Measurements from ENCODE around the gene SEC16B.
A peak's percentile ranks its signal among the peaks of the same experiment; 100 is the strongest.

Gene SEC16B

DNA sequence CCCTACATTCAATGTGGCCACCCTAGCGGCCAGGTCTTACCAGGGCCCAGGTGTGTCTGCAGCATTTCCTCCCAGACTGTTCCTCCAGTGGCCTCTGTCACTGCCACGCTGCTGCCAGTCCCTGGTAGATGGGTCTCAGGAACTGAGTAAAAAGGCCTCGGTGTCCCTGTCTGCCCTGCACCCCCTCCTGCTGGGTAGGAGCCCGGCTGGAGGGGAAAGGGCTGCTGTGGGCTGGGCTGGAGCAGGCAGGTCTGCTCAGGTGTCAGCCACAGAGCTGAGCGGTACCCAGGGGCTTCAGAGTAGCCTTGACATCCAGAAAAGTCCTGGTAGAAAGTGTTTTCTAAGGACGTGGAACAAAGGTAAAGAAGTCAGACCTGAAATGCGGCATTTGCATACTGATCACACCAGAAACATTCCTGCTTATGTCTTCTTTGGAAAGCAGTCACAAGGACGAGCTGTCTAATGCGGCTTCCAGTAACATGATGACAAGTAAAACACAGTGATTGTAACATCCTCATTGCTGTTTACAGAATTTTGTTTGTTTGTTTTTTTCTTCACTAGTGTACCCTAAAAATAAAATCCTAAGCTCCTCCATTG, 32.6 kb downstream of the SEC16B start:
- no peak for DNase-seq

- DNase-seq, result no peak
Observed at GRCh38 chr1:177935638-177936415, 34.0 kb downstream of the SEC16B start.

DNA sequence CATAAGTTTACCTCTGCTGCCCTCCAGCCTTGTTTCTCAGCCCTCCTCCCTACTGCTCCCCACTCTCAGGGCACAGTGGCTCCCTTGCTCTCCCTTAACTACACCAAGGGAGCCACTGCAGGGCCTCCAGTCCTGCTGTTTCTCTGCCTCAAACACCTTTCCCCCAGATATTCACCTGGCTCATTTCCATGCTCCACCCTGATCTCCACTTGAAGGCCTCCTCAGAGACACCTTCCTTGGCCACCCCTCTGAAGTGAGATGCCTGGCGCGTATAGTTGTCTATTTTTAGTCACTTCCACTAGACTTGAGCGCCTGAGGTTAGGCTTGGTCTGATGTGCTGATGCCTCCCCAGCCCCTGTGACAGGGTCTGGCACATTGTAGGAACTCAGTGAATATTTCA, 34.9 kb downstream of the SEC16B start:
- no peak for DNase-seq

DNA sequence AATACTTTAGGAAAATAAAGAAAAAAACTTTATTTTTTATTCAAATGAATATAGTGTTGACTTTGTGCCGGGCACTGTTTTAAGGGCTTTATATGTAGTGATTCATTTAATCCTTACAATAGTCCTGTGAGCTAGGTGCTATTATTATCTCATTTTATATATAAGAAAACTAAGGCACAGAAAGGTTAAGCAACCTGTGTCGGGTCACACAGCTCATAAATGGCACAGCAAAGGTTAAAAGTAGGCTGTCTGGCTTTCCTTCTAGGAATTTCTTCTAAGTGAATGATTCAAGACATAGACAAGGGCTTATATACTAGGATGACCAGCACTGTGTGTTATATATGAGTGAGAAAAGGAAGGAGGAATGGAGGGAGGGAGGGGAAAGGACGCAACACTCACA, 35.4 kb downstream of the SEC16B start:
- no peak for DNase-seq

DNA sequence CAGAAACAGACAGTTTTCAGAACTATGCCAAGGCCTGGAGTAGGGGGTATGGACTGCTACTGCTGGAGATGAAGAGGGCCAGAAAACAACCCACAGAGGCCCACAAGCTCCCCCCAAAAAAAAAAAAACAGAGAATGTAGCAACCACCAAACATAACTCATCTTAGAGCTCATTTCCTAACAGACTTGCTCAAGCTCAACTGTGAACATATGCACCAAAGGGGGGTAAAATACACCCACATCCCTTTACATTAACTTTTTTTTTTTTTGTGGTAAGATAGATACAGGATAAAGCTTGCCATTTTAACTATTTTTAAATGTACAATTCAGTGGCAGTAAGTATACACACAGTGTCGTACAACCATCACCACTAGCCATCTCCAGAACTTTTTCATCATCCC, 36.0 kb downstream of the SEC16B start:
- no peak for DNase-seq

DNA sequence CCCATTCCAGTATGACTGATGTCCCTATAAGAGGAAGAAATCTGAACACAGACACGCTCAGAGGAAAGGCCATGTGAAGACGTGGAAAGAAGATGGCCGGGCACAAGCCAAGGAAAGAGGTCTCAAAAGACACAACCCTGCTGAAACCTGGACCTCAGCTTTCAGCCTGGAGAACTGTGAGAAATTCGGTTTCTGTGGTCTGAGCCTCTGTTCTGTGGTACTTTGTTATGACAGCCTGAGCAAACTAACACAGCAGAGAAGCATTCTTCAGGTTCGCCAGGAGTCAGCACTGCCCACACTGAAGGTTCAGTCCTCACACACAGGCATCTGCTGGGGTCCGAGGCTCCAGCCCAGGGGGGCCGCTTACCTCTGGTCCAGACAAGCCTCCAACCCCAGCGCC, 37.7 kb downstream of the SEC16B start:
- no peak for DNase-seq

DNA sequence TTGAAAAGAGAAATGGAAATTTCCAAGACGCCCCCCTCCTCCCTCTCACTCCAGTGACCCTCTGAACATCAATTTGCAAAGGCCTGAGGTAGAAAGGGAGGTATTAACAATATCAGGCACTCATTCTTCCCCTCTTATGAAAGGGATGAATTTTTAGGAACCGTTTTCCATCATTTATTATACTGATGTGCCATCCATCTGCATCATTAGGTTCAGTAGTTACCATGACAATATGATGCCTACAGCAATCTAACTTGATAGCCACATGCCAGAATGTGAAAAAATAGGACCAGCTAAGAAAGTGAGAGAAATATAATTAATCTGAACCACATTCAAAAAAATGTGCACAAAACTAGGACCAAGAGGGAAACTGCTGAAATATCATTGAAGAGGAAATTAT, 40.9 kb downstream of the SEC16B start:
- no peak for DNase-seq

DNA sequence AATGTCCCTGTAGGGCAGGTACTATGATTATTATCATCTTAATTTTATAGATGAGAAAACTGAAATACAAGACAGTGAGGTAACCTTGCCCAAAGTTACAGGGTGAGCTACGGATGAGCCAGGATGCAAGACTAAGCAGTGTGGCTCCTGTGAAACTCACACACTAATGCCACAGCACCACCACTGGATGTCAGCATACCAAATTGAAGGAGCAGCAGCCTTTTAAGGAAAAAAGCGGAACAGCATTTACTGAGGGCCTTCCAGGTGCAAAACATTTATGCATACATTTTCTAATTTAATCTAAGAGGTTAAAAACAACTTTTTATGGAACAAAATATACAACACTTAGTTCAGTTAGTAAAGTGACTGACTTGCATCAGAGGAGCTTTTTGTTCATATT, 41.7 kb downstream of the SEC16B start:
- no peak for DNase-seq

DNA sequence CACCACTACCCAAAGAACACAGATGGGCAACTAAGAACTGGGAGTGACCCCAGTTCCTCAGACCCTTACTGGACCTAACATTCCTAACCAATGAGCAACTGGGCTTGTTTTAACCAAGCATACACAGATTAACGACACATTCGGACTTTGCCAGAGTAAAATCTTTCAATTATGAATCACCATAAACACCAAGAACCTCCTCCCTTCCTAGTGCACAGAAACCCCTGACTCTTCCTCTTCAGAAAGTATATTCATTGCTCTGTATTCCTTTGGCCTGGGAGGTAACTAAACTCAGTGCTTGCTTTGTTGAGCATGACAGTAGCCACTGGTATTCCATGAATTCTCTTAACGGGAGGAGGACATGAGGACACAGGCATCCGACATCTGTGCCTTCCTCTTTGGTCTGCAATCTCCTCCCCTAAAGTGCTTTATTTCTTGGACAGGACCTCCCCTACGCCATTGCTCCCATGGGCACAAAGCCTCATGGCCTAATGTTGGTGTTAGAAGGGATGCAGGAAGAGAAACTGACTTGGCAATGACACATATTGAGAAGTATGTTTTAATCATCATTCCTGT, 42.7 kb downstream of the SEC16B start:
- no peak for DNase-seq

GRCh38 chr1:177926201-177926600, 43.7 kb downstream of the SEC16B start:
- DNase-seq, result no peak

DNA sequence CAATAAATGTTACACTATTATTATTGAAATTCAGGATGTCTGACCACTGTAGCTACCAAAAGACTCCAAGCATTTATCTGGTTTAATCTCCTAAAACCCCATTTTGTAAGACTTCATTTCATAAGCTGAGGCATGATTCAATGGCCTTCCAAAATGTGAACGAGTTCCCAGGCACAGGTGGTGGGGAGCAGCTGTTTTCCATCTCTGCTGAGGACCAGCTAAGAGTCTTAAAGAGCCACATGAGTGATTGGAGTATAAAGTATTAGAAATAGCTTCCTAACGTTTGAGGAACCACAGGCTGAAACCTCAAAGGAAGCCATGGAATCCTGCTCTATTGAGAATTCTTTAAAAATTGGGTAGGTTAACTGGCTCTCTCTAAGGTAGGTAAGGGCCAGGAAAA, 44.9 kb downstream of the SEC16B start:
- DNase-seq, result no peak

DNA sequence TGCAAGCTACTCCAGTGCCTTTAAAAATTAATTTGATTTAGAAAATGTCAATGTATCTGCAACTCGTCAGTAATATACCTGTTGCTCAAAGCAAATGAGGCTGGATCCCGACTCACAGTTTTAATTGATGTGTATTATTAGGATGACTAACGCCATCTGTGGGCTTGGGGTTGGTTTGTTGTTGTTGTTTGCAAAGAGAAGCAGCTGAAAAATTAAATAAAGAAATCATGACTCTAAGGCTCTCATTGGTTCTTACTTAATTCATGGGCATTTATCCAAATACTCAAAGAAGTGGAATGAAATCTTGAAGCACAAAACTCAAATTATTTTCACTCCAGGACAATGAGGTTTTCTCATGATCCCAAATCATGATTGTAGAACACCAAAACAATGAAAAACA, 46.4 kb downstream of the SEC16B start:
- no peak for DNase-seq

DNA sequence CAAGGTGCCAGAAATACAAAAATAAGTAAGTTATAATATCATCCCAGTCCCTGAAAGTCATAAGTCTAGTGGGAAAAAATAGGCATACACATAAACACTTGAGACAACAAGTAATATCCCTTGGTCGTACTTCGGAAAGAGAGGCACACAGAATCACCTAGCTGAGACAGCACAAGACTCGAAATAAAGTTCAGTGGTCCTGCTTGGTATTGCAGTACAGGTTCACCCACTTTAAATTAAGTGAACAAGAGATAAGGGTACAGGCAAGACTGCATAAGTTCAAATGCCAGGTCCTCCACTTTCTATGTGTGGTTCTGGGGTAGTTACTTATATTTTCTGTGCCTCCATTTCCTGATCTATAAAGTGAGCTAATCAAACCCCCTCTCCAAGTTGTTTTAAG, 47.6 kb downstream of the SEC16B start:
- no peak for DNase-seq

DNA sequence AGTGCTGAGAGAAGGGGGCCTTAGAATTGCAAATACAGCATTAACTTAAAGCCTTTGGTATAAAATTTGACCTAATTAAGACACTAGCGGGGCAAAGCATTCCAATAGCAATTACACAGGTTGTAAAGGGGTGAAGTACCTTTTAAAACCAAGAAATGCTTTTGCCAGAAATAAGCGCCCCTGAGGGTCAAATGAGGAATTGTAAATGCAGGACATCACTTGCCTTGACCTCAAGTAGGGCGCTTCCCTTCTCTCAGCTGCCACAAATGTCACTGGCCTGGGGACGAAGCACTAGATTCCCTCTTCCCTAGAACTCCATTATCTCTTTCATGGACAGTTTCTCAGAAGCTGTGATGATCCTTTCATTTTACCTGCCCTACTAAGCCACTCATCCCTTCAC, 48.3 kb downstream of the SEC16B start:
- no peak for DNase-seq

DNA sequence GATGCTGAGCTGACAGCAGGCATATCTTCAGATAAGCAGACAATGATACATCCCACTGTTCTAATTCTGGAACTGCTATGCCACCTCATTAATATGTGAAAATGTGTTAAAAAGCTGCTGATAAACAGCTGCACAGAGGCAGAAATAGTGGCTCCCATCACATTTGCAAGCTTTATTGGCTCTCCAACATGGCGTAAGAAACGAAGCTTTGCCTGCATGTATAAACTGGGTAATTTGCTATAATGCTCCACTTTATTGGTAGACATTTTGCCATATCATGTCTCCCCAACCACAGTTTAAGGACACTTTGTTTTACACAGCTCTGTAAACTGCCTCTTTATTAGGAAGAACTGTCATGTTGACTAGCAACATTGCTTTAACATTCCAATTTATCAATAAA, 49.8 kb downstream of the SEC16B start:
- DNase-seq, result no peak

DNA sequence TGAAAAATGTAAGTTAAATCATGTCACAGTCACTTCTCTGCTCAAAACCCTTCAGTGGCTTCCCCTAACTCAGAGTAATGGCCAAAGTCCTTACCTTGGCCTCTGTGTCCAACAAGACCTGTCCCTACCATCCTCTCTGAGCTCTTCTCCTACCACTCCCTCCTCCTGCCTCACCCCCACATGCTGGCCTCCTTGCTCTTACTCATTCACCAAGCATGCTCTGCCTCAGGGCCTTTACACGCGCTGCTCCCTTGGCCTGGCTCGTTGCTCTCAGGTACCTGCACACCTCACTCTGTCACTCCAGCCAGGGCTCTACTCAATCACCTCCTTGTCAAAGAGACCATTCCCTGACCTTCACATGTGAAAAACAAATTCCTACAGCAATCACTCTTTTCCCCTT, 54.2 kb downstream of the SEC16B start:
- no peak for DNase-seq

- DNase-seq, result no peak
Observed at GRCh38 chr1:177914603-177915002, 55.3 kb downstream of the SEC16B start.

- DNase-seq, result peak; percentile 45
Observed at GRCh38 chr1:177913762-177914540, 55.9 kb downstream of the SEC16B start.

DNA sequence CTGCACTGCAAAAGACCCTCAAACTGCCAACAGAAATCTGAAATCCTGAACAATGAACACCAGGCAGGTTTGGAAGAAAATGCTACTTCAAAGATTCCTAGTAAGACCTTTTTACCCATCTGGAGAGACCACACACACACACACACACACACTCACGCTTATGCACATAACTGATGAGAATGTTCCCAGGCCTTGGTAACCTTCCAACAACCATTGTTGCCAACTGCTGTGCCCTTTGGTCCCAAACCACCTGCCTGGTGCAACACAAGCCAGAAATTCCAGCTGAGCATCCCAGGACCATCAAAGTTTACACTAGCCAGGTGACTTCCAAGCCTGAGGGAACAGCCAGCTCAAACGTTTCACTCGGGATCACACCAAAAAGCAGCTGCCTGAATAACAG, 56.9 kb downstream of the SEC16B start:
- DNase-seq, result peak; percentile 34

- no peak for DNase-seq
Observed at GRCh38 chr1:177909416-177909815, 60.4 kb downstream of the SEC16B start.

GRCh38 chr1:177907000-177907399, 62.9 kb downstream of the SEC16B start:
- DNase-seq, result no peak

DNA sequence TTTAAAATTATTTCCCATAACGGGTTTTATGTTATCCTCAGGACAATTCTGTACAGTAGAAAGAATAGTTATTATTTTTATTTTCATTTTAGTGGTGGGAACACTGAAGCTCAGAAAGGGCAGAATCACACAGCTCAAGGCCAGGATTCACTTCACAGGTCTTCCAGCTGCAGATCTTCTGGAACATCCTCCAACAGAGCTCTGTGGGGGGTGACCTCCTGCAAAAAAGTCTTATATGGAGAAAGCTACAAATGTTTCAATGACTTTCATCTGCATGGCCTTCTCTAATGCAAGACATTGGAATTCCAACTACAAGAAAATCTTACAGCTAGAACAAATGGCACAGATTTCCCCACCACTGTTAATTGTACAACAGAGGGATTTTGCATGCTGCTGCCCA, 64.2 kb downstream of the SEC16B start:
- DNase-seq, result no peak

DNA sequence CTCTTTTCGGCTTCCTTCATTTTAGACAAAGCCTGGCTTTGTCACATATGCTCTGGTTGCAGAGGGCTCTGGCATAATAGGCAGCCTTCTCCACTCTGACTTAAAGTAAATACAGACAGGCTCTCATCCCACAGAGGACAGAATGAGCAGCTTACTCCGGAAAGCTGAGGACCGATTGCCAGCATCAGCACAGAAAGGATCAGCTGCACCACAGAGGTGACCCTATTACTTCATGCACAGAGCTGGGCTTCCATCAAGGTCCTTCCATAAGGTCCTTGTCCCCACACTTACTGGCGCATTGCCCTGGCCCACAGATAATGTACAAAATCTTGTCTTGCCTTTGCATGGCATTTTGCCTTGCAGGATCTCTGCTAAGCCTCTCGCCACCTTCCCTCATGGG, 67.6 kb downstream of the SEC16B start:
- DNase-seq, result peak; percentile 58

Measured in NCI-H1092 (cell line).